GM12872 (cell line): Measurements from ENCODE around the gene HLA-DOB.

ENCODE experiments used
- CTCF ChIP-seq: IDR thresholded peaks from 3 replicates; pipeline ENCODE4 v1.5.1; 2011; ENCODE audit warnings: low read depth, mild to moderate bottlenecking, low read length, moderate library complexity; ENCODE audit not compliant: insufficient read depth

The HLA-DOB gene

GRCh38 chr6:32816746-32817204, at the start of gene HLA-DOB:
HLA-DOB (minus strand) TSS chr6:32817002; CDS start chr6:32816951, 51 bp downstream.
- no peak for TF ChIP-seq CTCF

GRCh38 chr6:32865724-32866443, 49.1 kb upstream of the HLA-DOB start:
- no peak for TF ChIP-seq CTCF

- TF ChIP-seq CTCF = no peak
These were observed 45.9 kb upstream of the HLA-DOB start for GRCh38 chr6:32862725-32863124.

GRCh38 chr6:32860674-32861073, 43.9 kb upstream of the HLA-DOB start:
- no peak for TF ChIP-seq CTCF

- TF ChIP-seq CTCF = no peak
These were observed 41.4 kb upstream of the HLA-DOB start for GRCh38 chr6:32858194-32858593.

- TF ChIP-seq CTCF = no peak
These were observed 40.5 kb upstream of the HLA-DOB start for GRCh38 chr6:32857156-32857891.

GRCh38 chr6:32855467-32856174, 38.8 kb upstream of the HLA-DOB start:
- TF ChIP-seq CTCF = no peak
